ENCODE results near the gene CACNA2D3. TPM values are rescaled to one million over a fixed set of nuclear protein-coding genes. Genes with fewer than 3 reads are reported as not detected.

CACNA2D3 gene
- total RNA-seq, 1 donor = 4.3 TPM

DNA sequence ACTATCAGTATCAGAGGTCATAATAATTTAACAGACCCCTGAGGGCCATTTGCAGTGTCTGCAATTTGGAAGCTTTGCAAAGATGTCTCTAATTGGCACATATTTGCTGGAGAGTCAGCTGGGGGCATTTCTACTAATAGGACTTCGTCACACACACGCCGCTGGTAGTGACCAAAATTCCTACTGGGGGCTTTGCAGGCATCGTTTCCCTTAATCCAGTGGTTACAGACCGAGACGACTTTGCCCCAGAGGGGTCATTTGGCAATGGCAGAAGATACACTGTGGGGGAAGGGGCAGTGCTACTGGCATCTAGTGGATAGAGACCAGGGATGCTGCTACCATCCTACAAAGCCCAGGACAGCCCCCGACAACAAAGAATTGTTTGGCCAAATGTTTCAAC lies 956.5 kb downstream of the CACNA2D3 start:
- TF ChIP-seq CTCF (IDR thresholded peaks at IDR 0.05; ENCODE audit: insufficient read depth, low read depth, low read length) = no peak

GRCh38 chr3:55085231-55085630 lies 962.9 kb downstream of the CACNA2D3 start:
- no peak for TF ChIP-seq CTCF (IDR thresholded peaks at IDR 0.05; ENCODE audit: insufficient read depth, low read depth, low read length)
- no peak for DNase-seq (ENCODE audit: low read depth)
- H3K4me3 ChIP-seq (ENCODE audit: low read depth, low read length) = no peak overlapping the region

More for the DNA sequence above, 956.5 kb downstream of the CACNA2D3 start:
- no peak overlapping the region for H3K4me3 ChIP-seq (ENCODE audit: low read depth, low read length)
- no peak for DNase-seq (ENCODE audit: low read depth)

DNA sequence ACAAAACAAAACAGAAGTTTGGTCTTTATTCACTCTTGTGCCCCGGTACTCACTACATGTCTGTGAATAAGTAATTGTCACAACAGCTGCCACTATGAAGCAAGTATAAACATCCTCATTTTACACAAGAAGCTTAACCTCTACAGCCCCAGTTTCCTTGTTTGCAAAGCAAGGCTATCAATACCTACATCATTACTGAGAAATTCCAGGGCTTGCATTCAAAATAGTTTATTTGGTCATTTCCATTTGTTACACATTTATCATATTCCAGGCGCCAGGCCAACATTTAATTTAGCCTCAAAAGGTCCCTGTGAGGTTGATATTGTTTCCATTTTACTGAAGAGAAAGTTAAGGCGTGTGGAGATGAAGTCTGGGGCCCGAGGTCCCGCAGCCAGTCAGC lies 966.9 kb downstream of the CACNA2D3 start:
- H3K4me3 ChIP-seq (ENCODE audit: low read depth, low read length) = no peak overlapping the region
- DNase-seq (ENCODE audit: low read depth) = peak; percentile 26
- TF ChIP-seq CTCF (IDR thresholded peaks at IDR 0.05; ENCODE audit: insufficient read depth, low read depth, low read length) = no peak

DNA sequence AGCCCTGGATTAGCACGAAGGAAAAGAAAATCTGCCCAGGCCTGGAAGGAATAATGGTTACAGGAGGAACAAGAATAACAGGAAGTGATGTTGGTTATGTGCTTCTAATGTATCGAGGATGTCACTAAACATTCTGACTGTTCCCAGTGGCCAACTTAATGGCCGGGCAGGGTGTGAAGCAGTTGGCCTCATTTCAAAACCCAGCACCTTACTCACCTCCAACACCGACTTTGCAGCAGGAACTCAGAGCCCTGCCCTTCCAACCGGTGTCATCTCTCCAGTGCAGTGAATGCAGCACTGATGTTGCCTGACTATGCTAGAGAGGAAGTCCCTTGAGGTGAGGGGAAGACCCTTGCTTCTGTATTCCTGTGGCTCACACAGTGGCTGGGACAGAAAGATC lies 967.9 kb downstream of the CACNA2D3 start:
- no peak for TF ChIP-seq CTCF (IDR thresholded peaks at IDR 0.05; ENCODE audit: insufficient read depth, low read depth, low read length)
- no peak overlapping the region for H3K4me3 ChIP-seq (ENCODE audit: low read depth, low read length)

DNA sequence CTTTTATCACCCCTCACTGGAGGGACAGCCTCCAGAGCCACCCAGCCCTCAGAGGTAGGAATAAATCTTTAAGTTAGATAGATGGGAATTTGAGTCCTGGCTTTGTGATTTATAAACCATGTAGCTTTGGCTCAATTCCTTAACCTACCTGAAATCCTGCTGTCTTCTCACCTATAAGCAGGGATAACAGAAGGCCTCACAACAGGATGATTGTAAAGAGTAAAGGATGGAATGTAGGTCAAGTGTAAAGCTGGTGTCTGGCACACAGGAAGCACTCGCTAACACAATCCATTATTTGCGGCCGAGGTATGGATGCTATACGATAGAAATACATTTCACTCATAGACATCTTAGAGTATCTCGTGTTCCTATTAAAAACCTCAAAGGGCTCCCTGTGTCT lies 968.4 kb downstream of the CACNA2D3 start:
- no peak for DNase-seq (ENCODE audit: low read depth)
- no peak for TF ChIP-seq CTCF (IDR thresholded peaks at IDR 0.05; ENCODE audit: insufficient read depth, low read depth, low read length)
- no peak overlapping the region for H3K4me3 ChIP-seq (ENCODE audit: low read depth, low read length)

More for the DNA sequence above, 967.9 kb downstream of the CACNA2D3 start:
- DNase-seq (ENCODE audit: low read depth) = no peak

DNA sequence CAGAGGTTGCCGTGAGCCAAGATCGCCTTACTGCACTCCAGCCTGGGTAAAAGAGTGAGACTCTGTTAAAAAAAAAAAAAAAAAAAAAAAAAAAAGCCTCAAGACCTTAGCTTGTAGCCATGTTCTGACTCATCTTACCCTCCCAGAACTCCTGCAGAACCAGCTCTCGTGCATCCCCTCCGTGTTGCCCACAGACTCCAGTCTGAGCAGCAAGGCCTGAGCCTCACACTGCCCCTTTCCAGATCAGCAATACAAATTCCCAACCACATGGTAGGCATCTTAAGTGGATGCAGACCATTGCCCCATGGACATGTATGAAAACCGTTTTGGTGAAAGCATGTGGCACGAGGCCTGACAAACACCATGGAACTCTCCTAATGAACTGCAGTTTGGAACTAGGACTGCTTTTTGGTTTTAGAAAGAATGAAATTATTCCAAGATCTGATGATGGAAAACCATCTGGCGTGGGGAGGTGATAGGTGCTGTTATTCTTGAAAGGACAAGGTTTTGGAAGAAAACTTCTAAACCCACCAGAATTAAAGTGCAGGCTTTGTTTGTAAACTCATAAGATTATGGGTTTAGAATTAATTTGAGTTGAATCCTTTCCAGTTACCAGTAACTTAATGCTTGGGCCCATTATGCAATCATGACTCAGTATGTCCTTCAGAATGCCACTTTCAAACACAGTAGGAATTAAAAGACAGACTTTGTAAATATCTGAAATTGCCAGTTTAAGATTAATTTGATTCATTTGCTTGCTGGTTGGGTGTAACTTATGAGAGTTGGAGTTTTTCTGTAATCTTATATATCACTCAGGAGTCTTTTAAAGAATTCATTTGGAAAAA lies 969.3 kb downstream of the CACNA2D3 start:
- TF ChIP-seq CTCF (IDR thresholded peaks at IDR 0.05; ENCODE audit: insufficient read depth, low read depth, low read length) = no peak
- H3K4me3 ChIP-seq (ENCODE audit: low read depth, low read length) = no peak overlapping the region
- DNase-seq (ENCODE audit: low read depth) = peak; percentile 80
